ENCODE results near the gene MINDY2. TPM values are rescaled to one million over a fixed set of nuclear protein-coding genes. Genes with fewer than 3 reads are reported as not detected.

The MINDY2 gene
- total RNA-seq, 4 donors from 2014 or later, result 10.4 to 36.6 (median 17.0) TPM

DNA sequence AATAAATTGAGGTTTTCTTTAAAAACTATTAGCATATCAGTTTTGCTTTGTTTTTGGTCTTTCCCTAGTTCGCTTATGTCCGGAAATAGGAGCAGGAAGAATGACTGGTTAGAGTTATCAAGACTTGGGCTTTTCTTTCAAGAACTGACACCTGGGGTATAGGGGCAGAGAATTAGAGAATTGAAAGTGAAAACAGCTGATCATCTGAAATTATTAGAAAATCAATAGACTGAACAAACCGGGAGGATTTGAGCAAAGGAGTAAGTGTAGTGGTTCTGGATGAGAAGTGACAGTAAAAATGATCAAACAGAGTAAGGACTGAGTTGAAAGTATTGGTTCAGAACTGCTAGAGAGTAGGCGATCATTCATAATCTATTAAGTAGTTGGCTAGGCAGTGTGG lies 6.0 kb downstream of the MINDY2 start:
- no peak for ATAC-seq (ENCODE audit: low FRiP score)
- TF ChIP-seq, protein P1, sequence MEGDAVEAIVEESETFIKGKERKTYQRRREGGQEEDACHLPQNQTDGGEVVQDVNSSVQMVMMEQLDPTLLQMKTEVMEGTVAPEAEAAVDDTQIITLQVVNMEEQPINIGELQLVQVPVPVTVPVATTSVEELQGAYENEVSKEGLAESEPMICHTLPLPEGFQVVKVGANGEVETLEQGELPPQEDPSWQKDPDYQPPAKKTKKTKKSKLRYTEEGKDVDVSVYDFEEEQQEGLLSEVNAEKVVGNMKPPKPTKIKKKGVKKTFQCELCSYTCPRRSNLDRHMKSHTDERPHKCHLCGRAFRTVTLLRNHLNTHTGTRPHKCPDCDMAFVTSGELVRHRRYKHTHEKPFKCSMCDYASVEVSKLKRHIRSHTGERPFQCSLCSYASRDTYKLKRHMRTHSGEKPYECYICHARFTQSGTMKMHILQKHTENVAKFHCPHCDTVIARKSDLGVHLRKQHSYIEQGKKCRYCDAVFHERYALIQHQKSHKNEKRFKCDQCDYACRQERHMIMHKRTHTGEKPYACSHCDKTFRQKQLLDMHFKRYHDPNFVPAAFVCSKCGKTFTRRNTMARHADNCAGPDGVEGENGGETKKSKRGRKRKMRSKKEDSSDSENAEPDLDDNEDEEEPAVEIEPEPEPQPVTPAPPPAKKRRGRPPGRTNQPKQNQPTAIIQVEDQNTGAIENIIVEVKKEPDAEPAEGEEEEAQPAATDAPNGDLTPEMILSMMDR (IDR thresholded peaks at IDR 0.05), result no peak
- no peak for DNase-seq (ENCODE audit: low spot score)

DNA sequence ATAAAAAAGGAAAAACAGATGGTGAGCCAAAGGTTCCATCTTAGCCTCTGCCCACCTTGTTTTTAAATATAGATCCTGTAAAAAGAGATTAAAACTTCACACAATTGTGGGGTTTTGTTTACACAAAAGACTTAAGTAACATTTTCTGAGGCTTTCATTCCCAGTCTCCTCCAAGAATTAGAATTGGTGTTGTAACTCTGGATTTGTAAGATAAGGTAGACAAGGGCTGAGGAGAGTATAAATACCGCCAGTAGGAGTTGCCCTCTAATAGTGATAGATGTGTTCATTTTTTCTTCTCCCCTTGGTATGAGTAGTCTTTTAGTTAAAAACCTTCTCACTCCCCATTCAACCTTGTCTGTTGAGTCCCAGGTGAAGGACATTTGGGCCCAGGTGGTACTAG lies 8.5 kb downstream of the MINDY2 start:
- DNase-seq (ENCODE audit: low spot score) (no peak), ATAC-seq (ENCODE audit: low FRiP score) (peak; percentile 75)
- TF ChIP-seq, protein P1 (IDR thresholded peaks at IDR 0.05), result no peak

DNA sequence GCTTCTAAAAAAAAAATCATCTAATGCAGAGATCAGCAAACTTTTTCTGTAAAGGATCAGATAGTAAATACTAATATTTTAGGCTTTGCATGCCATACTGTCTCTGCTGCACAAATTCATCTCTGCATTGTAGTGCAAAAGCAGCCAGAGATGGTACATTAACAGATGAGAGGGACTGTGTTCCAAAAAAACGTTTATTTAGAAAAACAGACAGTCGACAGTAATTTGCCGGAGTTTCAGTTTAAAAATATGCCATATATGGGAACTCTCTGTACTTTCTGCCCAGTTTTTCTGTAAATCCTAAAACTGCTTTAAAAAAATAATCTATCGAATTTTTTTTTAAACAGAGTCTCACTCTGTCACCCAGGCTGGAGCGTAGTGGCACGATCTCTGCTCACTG lies 14.3 kb downstream of the MINDY2 start:
- no peak for DNase-seq (ENCODE audit: low spot score)
- no peak for ATAC-seq (ENCODE audit: low FRiP score)
- TF ChIP-seq, protein P1 (IDR thresholded peaks at IDR 0.05), result no peak

DNA sequence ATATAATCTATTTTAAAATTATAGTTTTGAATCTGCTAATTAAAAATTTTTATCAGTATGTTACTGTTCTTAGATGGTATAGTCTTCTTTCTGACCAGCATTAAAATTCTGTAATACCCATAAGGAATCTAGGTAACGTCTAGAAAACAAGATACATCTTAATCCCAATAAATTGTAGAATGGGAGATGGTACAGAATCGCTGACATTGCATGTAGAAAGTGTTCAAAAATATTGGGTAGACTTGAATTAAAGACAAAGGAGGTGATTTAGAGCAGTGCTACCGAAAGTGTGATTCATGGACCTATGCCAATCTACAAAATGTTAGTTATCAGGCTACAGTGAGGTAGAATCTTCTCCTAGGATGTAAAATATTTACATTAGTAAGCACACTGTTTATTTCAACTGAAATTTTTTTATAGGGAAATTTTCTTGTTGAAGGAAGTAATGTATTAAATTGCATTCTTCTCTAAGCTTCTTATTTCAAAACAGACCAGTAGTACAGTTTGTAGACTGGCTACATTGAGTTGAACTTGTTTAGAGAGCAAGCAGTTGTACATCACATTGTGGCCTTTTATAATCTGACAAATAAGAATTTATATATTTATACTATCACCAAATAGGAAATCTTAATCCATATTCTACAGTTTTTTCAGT lies 17.1 kb downstream of the MINDY2 start:
- DNase-seq (ENCODE audit: low spot score) (no peak), ATAC-seq (ENCODE audit: low FRiP score) (no peak)
- TF ChIP-seq, protein P1 (IDR thresholded peaks at IDR 0.05), result no peak

DNA sequence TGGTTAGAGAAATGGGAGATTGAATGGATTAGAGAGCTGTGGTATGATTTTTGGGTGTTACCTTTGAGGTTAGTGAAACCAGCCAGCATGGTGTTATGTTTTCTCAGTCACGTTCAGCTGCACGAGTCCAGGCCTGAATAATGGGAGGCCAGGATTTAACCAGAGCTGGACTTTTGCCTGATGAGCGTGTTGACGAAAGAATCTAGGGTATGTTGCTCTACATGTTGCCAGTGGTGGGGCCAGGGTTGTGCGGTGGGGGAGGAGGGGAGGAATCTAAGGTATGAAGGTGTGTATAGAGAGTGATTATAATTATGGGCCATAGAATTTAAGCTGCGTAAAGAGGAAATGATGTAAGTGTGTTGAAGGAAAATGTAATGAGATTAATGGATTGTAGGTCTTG lies 22.8 kb downstream of the MINDY2 start:
- ATAC-seq (ENCODE audit: low FRiP score), result no peak
- TF ChIP-seq, protein P1 (IDR thresholded peaks at IDR 0.05), result no peak

DNA sequence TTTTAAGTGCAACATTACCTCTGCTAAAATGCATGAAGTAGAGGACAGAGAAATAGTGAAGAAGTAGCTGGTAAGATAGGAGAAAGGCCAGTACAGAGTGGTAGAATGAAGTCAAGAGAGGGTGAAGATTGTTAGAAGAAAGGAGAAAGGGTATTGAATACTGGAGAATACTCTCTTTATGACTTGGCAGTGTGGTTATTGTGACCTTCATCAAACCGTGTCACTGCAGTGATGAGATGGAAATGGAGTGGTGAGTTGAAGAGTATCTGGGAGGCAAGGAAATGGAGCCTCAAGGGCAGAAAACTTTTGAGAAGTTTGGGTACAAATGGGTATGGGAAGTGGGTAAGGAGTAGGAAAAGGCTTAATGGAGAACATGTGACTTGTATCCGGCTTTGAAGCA lies 24.7 kb downstream of the MINDY2 start:
- TF ChIP-seq, protein P1 (IDR thresholded peaks at IDR 0.05), result no peak
- ATAC-seq (ENCODE audit: low FRiP score) (no peak), DNase-seq (ENCODE audit: low spot score) (no peak)

More for the DNA sequence above, 22.8 kb downstream of the MINDY2 start:
- no peak for DNase-seq (ENCODE audit: low spot score)

DNA sequence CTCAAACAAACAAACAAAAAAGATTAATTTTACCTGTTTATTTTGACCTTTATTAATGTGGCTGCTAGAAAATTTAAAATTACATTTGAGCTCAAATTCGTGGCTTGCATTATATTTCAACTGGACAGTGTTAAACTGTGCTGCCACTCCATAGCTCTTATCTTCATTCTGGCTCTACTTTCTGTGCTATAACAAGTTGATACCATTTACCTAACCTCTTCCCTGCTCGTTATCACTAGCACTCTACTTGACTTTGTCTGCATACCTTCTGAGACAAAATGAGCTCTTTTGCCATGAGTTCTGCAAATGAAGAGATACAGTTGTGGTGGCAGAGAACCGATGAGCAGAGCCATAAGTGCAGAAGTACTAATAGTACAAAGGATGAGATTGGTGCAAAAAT lies 26.4 kb downstream of the MINDY2 start:
- DNase-seq (ENCODE audit: low spot score) (no peak), ATAC-seq (ENCODE audit: low FRiP score) (no peak)
- TF ChIP-seq, protein P1 (IDR thresholded peaks at IDR 0.05), result no peak

All from omental fat pad (tissue), 4 donors.